DMS79 (cell line): Measurements from ENCODE around the gene RNF103.
A peak's percentile ranks its signal among the peaks of the same experiment; 100 is the strongest.
"Not testable (repeated sequence)": the region's sequence is repeated elsewhere in the genome, so short reads cannot be mapped to it uniquely, and the experiment has no call there.

ENCODE experiments used
- DNase-seq: peaks from one replicate; lab custom pipeline; 2025; lab: John Stamatoyannopoulos, UW

The RNF103 gene

DNA sequence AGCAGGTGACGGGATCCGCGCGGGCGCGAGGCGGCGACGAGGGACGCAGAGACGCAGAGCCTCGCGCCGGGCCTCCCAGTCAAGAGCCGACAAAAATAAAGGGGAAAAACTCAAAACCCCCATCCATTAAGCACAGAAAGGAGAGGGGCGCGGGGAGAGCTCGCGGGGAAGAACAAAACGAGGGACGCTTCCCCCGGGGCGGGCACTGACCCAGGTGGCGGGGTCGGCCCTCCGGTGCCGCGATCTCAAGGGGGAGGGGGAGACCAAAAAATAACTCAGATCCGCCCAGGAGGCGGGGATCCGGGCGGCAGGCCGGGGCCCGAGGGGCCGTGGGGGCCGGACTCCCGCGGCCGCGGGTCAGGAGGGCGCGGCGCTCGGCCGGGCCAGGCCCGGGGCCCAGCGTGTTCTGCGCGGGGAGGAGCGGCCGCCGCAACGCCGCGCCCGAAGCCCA, 597 bp downstream of the RNF103 start:
- DNase-seq: no peak

DNA sequence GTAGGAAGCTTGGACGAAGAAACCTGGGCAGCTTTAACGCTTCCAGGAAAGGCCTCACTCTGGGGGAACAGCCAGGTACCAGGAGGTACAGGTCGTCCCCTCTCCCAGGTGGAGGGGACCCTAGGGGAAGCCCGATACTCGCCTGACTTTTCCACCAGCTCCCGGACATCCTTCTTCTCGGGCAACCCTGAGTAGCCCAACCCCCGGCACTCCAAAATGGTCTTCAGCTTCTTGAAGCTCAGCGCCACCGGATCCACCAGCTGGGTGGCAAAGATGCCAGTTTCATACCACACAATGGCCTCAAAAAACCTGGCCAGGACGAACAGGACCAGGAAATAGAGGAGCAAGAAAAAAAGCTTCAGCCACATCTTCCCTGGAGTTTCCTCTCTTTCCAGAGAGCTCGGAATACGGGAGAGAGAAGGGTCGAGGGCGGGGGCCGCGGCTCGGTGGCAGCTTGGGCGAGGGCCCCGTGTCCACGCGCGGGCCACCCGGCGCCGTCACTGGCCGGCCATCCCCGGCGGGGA, 1.1 kb downstream of the RNF103 start:
- peak; percentile 37 for DNase-seq

DNA sequence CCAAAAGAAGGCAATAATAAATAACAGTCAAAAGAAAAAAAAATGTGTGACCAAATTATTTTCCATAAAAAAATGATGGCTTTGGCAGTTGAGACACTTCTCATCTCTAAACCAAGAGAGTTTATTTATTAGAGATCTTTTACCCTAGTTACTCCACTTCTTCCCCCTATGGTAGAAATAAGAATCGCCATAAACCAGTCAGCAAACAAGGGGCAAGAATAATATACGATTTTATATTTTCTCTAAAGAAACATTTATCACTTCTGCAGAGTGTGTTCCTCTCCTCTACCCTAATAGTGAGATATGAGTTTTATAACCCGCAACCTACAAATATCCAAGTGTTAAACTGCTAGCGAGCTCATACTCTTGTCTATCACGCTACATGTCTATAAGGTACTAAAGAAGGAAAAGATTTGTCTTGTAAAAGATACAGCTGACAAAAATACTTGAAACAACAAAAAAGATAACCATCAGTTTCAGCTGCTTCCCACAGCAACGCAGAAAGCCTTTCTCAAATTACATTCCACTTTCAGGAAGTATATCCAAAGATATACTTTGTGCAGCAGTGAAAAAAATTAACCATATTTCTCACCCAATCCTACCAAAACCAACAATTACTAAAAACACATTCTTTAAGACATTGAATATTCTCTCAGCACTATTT, 2.3 kb downstream of the RNF103 start:
- no peak for DNase-seq

DNA sequence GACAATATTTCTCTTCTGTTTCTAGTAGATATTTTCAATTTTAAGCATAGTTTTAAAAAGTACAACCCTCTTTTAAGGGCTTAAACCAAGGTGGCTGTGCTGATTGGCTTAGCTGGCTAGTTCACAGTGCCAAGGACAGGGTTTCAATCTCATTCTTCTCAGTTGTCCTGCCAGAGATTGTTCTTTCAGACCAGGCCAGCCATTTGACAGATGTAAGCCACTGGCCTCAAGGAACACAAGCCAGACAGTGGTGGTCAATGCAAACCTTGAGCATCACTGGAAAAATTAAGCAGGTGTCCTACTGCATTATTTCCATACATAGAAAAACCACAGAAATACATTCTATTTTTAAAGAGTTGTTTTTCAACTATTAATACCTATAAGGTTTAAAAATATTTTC, 5.9 kb downstream of the RNF103 start:
- no peak for DNase-seq

DNA sequence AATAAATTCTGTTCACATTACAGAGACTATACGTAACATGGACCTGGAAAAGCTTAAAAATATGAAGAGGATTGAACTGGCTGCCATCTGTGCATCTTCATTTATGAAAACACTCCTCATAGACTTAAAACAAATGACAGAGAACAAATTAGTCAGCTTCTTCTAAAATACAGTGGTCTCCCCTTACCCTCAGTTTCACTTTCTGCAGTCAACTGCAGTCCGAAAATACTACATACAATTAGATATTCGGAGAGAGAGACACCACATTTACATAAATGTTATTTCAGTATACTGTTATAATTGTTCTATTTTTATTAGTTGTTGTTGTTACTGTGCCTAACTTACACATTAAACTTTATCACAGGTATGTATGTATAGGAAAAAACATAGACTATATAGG, 6.5 kb downstream of the RNF103 start:
- DNase-seq: no peak

DNA sequence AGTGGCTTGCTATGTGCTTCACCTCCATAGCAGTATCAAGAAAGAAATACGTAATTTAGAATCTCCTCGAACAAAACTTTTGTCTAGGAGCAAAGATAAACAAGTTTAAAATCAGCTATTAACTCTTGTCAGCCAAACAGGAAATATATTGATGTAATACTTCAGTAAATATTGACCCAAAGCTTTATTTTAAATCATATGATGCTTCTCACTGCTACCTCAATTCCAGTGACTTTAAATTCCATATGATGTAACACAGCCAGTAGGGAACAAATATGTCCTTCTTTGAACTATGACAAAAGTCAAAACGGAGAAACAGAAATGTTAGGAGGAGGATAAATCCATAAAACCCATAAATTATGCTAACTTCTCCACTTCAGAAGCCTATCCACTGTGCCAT, 7.2 kb downstream of the RNF103 start:
- no peak for DNase-seq

DNA sequence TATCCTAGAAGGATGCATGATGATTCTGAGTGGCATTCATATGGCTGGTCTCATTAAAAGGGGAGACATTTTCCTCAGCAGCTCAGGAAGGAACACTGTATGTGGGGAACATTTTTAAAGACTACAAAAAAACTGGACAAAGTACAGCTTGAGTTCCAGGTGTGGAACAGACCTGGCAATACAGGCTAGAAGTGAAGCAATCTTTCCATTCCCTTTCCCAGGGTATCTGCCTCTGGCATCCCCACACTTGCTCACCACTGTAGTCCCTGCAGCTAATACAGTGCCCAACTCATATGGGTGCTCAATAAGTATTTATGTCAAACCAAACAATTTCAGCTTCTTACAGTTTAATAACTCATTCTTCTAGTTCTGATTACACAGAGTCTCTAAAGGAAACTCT, 8.1 kb downstream of the RNF103 start:
- no peak for DNase-seq

DNA sequence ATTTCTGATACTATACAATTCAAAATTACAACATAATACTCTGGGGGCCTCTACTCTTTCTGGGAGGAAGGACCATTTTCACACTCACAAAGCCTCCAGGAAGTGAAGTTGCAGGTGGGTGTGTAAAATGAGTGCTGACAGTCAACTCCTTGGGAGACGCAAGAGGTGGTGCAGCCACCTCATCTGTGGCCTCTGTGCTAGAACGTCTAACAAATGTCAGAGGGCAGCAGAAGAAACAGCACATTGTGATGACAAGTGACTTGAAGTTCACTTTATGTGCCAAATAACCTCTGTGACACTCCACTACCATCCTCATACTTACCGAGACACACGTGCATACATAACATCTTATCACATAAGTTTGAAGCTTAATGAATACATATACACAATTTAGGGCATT, 10.2 kb downstream of the RNF103 start:
- DNase-seq: no peak

DNA sequence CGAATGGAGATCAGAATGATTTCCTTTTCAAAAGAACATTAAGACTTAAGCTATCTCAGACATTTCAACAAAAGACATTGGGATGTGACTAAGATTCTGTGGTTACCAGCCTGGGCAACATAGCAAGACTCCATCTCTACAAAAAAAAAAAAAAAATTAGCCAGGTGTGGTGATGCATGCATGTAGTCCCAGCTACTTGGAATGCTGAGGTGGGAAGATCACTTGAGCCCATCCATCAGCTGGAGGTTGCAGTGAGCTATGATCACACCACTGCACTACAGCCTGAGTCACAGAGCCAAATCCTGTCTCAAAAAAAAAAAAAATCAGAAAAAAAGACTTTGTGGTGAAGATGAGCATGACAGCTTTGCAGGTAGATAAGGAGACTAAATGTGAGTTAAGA, 12.8 kb downstream of the RNF103 start:
- DNase-seq: no peak

DNA sequence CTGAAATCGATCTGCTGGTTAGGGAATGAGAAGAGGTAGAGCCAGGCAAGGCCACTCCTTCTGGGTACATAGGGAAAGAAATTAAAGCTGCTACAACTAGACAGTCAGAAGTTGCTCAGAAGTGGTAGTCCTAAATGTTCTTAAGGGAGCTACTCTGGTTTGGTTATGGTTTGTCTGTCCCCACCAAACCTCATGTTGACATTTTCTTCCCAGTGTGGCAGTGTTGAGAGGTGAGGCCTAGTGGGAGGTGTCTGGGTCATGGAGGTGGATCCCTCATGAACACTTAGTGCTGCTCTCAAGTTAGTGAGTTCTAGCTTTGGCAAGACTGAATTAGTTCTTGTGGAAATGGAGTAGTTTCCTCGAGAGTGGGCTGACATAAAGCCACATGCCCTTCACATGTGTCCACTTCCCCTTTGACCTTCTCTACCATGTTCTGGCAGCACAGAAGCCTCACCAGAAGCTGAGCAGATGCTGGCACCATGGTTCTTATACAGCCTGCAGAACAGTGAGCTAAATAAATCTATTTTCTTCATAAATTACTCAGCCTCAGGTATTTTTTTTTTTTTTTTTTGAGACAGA, 14.7 kb downstream of the RNF103 start:
- no peak for DNase-seq

DNA sequence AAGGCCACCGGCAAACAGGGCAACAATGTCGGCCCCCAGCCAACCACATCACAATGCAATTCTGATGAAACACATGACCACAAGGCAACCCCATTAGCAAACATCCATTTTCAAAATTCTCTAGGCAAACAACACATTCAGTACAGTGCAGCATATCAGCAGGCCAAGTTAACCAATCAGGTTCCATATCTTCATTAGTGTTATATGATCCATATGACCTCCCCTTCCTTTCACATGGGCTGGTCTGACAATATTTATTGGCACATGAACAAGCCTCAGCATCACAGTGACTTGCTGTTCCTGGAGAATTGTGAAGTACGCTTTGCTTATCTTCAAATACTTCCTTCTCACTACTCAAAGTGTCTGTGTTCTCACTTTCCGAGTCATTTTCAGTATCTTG, 19.8 kb downstream of the RNF103 start:
- DNase-seq: no peak

DNA sequence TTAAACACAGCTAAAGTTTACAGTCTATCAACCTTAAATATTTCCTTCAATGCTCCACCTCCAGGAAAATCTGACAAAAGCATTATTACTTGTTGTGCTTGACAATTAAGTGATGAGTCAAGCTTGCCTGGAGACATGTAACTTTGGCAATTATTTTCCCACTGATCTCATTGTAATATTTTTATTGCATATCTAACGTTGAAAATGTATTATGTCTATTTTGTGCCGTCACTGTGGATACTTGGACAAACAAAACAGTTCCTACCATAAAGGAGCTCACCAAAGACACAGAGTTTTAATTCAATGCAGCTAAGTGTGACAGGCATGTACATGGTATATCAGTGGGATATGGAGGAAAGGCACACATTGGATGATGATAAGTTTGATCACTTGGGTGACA, 24.7 kb downstream of the RNF103 start:
- no peak for DNase-seq

DNA sequence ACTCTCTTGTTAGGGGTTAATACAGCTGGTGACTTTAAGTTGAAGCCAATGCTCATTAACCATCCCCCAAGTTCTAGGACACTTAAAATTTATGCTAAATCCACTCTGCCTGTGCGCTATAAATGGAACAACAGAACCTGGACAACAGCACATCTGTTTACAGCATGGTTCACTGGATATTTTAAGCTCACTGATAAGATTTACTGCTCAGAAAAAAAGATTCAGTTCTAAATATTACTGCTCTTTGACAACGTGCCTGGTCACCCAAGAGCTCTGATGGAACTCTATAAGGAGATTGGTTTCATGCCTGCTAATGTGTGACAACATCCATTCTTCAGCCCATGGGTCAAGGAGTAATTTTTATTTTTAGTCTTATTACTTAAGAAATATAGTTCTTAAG, 27.5 kb downstream of the RNF103 start:
- no peak for DNase-seq

DNA sequence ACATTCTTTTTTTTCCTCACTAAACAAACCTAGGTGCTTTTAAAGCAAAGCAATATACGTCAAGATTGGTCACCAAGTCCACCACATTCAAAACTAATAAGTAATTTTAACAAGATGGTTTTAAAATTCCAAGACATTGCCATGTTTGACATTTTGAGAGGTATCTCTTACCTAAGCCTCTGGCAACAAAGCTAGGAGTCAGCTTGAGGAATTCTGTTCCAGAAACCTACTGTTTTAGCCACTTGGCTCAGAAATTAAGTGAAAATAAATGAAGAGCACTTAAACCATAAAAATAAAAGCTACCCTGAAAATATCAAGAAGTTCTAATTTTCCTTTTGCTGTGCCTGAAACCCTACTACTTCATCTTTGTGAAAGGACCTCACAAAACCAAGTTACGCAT, 30.4 kb downstream of the RNF103 start:
- no peak for DNase-seq

DNA sequence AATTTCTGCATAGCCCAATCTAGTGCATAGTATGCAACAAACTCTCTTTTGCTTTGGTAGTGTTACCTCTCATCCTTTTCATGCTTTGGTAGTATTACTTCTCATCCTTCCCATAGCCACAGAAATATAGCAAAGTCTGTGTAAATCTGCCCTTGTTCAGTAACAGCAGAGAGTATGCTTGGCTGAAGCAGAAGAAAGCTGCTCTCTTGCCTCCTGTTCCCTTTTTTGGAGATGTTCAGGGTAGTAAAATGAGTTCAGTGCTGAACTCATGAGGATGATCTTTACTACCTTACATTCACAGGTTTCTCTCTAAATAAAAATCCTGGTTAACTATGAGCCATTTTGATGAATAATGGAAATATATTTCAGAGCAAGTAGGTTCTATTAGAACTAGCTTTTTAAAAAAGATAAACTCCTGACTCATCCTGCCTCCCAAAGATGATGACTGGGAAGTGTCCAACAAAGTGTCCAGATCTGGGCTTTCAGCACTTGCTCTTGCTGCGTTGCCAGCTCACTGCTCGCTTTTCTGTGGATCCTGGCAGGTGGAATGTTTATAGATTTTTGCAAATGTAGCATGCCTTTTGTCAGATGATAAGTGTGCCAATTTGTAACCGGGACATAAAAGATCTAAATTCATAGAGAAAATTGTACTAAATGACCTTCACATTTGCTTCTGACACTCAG, 31.0 kb downstream of the RNF103 start:
- DNase-seq: no peak

DNA sequence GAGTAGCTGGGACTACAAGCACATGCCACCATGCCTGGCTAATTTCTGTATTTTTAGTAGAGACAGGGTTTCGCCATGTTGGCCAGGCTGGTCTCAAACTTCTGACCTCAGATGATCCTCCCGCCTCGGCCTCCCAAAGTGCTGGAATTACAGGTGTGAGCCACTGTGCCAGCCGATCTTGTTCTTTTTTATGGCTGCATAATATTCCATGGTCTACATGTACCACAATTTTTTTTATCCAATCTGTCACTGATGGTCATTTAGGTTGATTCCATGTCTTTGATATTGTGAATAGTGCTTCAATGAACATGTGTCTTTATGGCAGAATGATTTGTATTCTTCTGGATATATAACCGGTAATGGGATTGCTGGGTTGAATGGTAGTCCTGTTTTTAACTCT, 34.0 kb downstream of the RNF103 start:
- DNase-seq: not testable (repeated sequence)

DNA sequence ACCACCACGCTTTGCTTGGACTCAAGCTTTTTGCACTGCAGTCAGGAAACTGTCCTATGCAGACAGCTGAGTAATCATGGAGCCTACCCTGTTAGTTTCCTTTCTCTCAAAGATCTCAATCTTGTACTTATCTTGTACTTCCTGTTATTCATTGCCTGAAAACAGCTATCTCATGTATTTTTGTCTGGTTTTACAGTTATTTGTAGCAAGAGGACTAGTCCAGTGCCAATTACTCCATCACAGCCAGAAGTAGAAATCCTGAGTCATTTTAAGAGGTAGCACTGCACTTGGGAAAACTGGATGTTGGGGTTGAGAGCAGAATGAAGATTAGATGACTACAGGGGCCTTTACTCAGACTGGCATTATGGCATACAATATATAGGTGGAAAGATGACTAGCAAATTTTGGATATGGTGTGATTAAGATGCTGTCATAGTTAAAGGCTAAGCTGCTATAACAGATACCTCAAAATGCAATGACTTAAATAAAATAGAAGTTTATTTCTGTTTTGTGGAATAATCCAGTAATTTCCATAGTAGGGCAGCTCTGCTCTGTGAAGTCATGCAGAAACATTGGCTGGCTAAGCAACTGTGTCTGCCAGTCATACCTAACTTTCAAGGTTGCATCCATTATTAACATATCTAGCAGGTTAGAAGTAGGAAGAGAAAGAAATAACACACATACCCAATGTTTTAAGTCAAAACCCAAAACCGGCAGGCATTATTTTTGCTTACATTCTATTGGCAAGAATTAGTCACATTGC, 39.3 kb downstream of the RNF103 start:
- no peak for DNase-seq

DNA sequence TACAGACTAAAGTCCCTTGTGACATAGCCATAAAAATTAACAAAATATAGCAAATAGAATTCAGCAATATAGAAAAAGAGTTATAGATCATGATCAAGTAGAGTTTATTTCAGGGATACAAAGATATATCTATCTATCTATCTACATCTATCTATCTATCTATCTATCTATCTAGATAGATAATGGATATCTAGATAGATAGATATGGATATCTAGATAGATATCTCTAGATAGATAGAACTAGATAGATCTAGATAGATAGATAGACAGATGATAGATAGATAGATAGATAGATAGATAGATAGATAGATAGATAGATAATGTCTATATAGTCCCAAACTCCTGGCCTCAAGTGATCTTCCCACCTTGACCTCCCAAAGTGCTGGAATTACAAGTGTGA, 43.1 kb downstream of the RNF103 start:
- no peak for DNase-seq

DNA sequence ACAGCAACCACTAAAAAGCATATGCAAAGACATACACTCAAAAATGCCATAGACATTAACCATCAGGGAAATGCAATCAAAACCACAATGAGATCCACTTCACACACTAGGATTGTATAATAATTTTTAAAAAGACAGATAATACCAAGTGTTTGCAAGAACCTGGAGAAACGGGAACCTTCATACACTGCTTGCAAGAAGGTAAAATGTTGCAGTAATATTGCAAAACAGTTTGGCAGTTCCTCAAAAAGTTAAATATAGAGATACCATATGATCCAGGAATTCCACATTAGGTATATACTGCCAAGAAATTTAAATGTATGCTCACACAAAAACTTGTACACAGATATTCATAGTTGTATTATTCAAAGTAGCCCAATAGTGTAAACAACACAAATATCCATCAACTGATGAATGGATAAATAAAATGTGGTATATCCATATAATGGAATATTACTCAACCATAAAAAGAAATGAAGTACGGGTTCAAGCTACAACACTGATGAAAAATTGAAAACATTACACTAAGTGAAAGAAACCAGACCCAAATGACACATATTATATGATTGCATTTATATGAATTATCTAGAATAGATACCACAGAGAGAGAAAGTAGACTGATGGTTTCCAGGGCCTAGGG, 45.7 kb downstream of the RNF103 start:
- no peak for DNase-seq

DNA sequence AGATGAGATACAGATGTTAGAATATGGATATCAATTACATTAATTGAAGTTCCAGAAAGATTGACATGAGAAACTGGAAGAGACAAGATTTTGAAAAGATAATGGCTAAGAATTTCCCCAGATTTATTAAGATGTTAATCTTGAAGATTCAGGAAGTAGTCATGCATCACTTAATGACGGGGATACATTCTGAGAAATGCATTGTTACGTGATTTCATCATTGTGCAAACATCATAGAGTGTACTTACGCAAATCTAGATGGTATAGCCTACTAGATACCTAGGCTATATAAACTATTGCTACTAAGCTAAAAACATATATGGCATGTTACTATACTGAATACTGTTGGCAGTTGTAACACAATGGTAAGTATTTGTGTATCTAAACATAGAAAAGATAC, 53.6 kb downstream of the RNF103 start:
- DNase-seq: no peak

DNA sequence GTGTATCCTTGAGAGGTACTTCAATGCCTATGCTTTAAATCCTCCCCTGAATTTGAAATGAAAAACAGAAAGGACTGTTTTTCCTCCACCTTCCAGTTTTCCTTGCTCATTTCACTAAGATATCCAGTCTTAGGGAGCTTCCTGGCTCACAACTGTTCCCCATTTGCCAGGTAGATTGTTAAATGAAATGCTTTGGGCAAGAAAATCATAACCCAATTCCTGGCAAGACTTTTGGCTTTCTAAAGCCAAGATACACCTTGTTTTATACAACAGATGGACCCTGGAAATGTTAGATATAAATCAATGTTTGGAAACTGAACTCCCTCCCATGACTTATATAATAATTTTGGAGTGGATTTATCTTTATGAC, 56.9 kb downstream of the RNF103 start:
- no peak for DNase-seq

DNA sequence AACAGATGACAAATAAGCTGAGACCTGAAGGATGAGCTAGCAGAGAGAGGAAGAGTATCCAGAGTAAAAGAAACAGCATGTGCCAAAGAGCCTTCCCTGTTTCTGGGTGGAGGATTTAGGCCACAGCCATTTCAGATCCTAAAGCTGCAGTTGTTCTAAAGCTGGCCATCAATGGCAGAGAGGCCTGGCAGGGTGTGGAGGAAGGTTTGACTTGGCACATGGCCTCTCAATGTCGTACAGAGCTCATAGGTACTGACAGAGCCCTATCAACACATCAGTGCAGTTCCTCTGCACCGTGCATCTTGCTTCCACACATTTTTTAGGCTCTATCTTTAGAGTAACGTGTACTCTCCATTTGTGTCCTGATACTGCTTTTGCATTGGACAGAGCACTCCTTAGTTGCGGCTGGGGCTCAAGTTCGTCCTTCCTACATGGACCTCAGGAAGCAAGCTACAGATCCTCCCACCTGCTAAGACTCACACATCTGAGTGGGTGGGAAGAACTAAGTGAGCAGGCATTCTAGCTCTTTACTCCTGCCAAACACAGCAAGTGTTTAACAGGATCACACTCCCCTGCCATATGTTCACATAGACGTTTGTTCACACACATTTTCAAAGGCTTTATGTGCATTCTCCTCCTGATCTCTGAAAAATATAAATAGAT, 57.4 kb downstream of the RNF103 start:
- no peak for DNase-seq
